Fibroblast of pulmonary artery (primary cell): ENCODE data around the gene ELAC2.

Source experiments
- DNase-seq: peaks from one replicate; pipeline ENCODE4 v3.0.0-alpha.2; 2010; ENCODE audit warnings: low read depth
- H3K4me3 ChIP-seq: replicated peaks from 2 replicates; pipeline ENCODE4 v1.5.1; 2011; ENCODE audit warnings: low read depth, mild to moderate bottlenecking, control low read depth, low read length, moderate library complexity
- CTCF ChIP-seq: IDR thresholded peaks from 2 replicates; pipeline ENCODE4 v1.5.1; 2011; ENCODE audit warnings: mild to moderate bottlenecking, control low read depth, low read length, inconsistent platforms; ENCODE audit errors: missing control alignments

Gene ELAC2

DNA sequence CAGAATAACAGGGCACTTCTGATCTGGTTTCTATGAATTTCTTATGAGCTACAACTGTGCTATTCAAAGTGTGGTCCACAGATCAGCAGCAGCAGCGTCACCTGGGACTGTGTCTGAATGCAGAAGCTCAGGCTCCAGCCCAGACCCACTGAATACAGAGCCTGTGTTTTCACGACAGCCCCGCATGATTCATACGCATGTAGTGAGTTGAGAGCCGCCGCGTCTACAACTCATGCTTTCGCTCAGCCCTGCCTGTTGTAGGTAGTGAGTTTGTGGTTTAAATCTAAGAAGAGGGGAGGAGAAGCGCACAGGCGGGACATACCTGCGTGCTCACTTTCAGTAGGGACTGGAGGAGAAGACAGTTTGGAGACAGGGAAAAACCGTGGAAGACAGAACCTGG, 28.5 kb upstream of the ELAC2 start:
- TF ChIP-seq CTCF: no peak

GRCh38 chr17:13044572-13045065, 26.8 kb upstream of the ELAC2 start:
- DNase-seq: no peak
- H3K4me3 ChIP-seq: no peak overlapping the region
- TF ChIP-seq CTCF: no peak

More for the DNA sequence above, 28.5 kb upstream of the ELAC2 start:
- no peak for DNase-seq
- no peak overlapping the region for H3K4me3 ChIP-seq

- TF ChIP-seq CTCF: no peak
- no peak overlapping the region for H3K4me3 ChIP-seq
- no peak for DNase-seq
These were observed 21.3 kb upstream of the ELAC2 start for GRCh38 chr17:13038931-13039665.

DNA sequence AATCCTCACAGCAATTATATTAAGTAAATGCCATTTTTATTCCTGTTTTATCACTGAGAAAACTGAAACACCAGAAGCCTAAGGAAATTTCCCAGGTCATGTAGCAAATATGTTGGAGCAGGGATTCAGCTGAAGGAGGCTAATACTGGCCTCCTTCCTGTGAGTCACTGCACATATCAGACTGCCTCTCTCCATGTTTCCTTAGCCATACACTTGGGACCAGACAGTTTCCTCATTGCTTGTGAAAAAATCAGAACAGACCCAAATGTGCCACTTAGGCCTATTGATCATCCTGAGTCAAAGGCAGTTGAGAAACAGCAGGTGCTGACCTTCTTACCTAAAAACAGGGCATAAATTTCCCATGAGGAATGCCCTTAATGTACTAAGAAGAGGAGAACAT, 18.9 kb upstream of the ELAC2 start:
- DNase-seq: peak; percentile 43
- H3K4me3 ChIP-seq: no peak overlapping the region
- no peak for TF ChIP-seq CTCF

DNA sequence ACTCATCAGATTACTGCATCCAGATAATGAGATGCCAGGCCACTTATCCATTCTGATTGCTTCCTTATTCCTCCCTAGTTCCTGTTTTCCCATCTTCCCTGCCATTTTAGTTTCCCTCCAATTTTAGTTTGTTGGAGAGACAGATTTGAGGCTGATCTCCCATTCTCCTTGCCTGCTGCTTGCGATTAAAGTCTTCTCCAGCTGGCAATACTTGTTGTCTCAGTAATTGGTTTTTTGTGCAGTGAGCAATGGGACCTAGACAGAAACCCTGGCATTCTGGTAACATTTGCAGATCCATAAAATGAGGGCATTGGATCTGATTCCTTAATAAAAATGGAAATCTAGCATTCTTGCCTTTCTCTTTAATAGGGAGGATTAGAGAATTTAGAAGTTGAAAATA, 17.6 kb upstream of the ELAC2 start:
- H3K4me3 ChIP-seq: no peak overlapping the region
- TF ChIP-seq CTCF: no peak
- DNase-seq: no peak

GRCh38 chr17:13031718-13032350, 14.0 kb upstream of the ELAC2 start:
- peak; percentile 70 for DNase-seq
- no peak overlapping the region for H3K4me3 ChIP-seq
- peak; percentile 93 for TF ChIP-seq CTCF
